H1 (cell line): ENCODE data around the gene TMEM51. TPM values are rescaled to one million over a fixed set of nuclear protein-coding genes. Genes with fewer than 3 reads are reported as not detected.

Source experiments
- CTCF ChIA-PET: fragments of 300-600 bp; sonication (Branson Sonifier 250); formaldehyde crosslinking; loops from one replicate; lab custom pipeline; 2021; ENCODE audit not compliant: partially characterized antibody; lab: Charles Lee
- POLR2A ChIA-PET: fragments of 300-600 bp; sonication (Branson Sonifier 250); formaldehyde crosslinking; loops from one replicate; lab custom pipeline; 2021; ENCODE audit warnings: inconsistent platforms; ENCODE audit not compliant: partially characterized antibody; lab: Charles Lee
- DNase-seq, 2 experiments: peaks; one replicate each; pipeline versions ENCODE4 v3.0.0 to v3.0.0-alpha.2; 2010 to 2022; ENCODE audit warnings: low spot score in 2 of 2, low read depth in 1 of 2, mixed read lengths in 1 of 2
- FAIRE-seq: peaks from 2 replicates; lab custom pipeline; 2011; peaks lifted over from hg19 to GRCh38; lab: Jason Lieb, UNC
- H2AFZ ChIP-seq: 2 replicates; pipeline ENCODE4 v1.8.1; 2012; ENCODE audit warnings: low read length, inconsistent platforms
- H2AK5ac ChIP-seq: 2 replicates; pipeline ENCODE4 v1.6.1; 2013; ENCODE audit warnings: low read depth, low read length
- H2BK120ac ChIP-seq: replicated peaks from 2 replicates; pipeline ENCODE3; 2013; ENCODE audit warnings: low read depth, low read length, inconsistent platforms
- H2BK12ac ChIP-seq: 2 replicates; pipeline ENCODE4 v1.6.1; 2013; ENCODE audit warnings: low read depth, low read length
- H2BK15ac ChIP-seq: 2 replicates; pipeline ENCODE4 v1.6.1; 2013; ENCODE audit warnings: low read length
- H2BK20ac ChIP-seq: 2 replicates; pipeline ENCODE4 v1.6.1; 2013; ENCODE audit warnings: low read length
- H2BK5ac ChIP-seq: 2 replicates; pipeline ENCODE4 v1.6.1; 2013; ENCODE audit warnings: low read depth, low read length
- H3K14ac ChIP-seq: 2 replicates; pipeline ENCODE4 v1.6.1; 2013; ENCODE audit warnings: inconsistent platforms; ENCODE audit not compliant: insufficient read length
- H3K18ac ChIP-seq: 2 replicates; pipeline ENCODE4 v1.6.1; 2013; ENCODE audit warnings: low read length; ENCODE audit errors: extremely low read depth
- H3K23ac ChIP-seq: 2 replicates; pipeline ENCODE4 v1.6.1; 2013; ENCODE audit warnings: inconsistent platforms; ENCODE audit not compliant: insufficient read length
- H3K23me2 ChIP-seq: 2 replicates; pipeline ENCODE4 v1.6.1; 2013; ENCODE audit warnings: low read depth, low read length
- H3K27ac ChIP-seq: 2 replicates; pipeline ENCODE4 v1.6.1; 2011; ENCODE audit warnings: low read depth, low read length, inconsistent platforms
- H3K27me3 ChIP-seq, 4 experiments: replicated peaks in 1 of 4; 1 replicate in 1 of 4; 2 replicates in 3 of 4; pipeline versions ENCODE4 v1.6.1 to v1.8.1; 2011 to 2013; ENCODE audit warnings: low read length in 3 of 4, mild to moderate bottlenecking in 3 of 4, inconsistent platforms in 2 of 4, mixed read lengths in 2 of 4, moderate library complexity in 1 of 4; ENCODE audit not compliant: control insufficient read depth in 3 of 4, insufficient read depth in 3 of 4; ENCODE audit errors: extremely low read depth in 1 of 4
- H3K36me3 ChIP-seq, 4 experiments: 2 replicates each; pipeline versions ENCODE4 v1.6.1 to v1.8.1; 2011 to 2013; ENCODE audit warnings: mild to moderate bottlenecking in 4 of 4, low read length in 3 of 4, moderate library complexity in 2 of 4, control low read depth in 1 of 4, inconsistent platforms in 1 of 4; ENCODE audit not compliant: insufficient read depth in 4 of 4, control insufficient read depth in 2 of 4
- H3K4ac ChIP-seq: replicated peaks from 2 replicates; pipeline ENCODE3; 2013; ENCODE audit warnings: low read length, low read depth, mixed read lengths, inconsistent platforms; ENCODE audit not compliant: insufficient read length
- H3K4me1 ChIP-seq, 4 experiments: replicated peaks in 1 of 4; 1 replicate in 1 of 4; 2 replicates in 3 of 4; pipeline versions ENCODE4 v1.6.1 to v1.8.1; 2011 to 2013; ENCODE audit warnings: low read length in 3 of 4, inconsistent platforms in 2 of 4, mixed read lengths in 1 of 4; ENCODE audit not compliant: insufficient read depth in 4 of 4, control insufficient read depth in 3 of 4
- H3K4me2 ChIP-seq, 2 experiments: 2 replicates each; pipeline versions ENCODE4 v1.6.1 to v1.8.1; 2011 to 2013; ENCODE audit warnings: low read depth in 2 of 2, low read length in 2 of 2, control low read depth in 1 of 2, inconsistent platforms in 1 of 2, mild to moderate bottlenecking in 1 of 2; ENCODE audit not compliant: insufficient read depth in 1 of 2
- H3K4me3 ChIP-seq, 4 experiments: fragments of 200-600, 300-600 bp in 1 of 4; sonication (generic), shearing (Covaris generic), sonication (Bioruptor Twin) in 1 of 4; 2 replicates each; pipeline versions ENCODE4 v1.5.1 to v1.8.1; 2011 to 2016; ENCODE audit warnings: low read length in 4 of 4, low read depth in 3 of 4, control low read depth in 2 of 4, inconsistent platforms in 2 of 4, mild to moderate bottlenecking in 2 of 4, mixed read lengths in 1 of 4, moderate library complexity in 1 of 4; ENCODE audit not compliant: insufficient read depth in 2 of 4; ENCODE audit errors: extremely low read depth in 1 of 4
- H3K56ac ChIP-seq: replicated peaks from 2 replicates; pipeline ENCODE3; 2013; ENCODE audit warnings: low read depth, mild to moderate bottlenecking, mixed read lengths, low read length, inconsistent platforms; ENCODE audit not compliant: insufficient read length
- H3K79me1 ChIP-seq: 2 replicates; pipeline ENCODE4 v1.6.1; 2013; ENCODE audit warnings: low read depth, low read length, control low read depth
- H3K79me2 ChIP-seq, 2 experiments: 2 replicates each; pipeline versions ENCODE4 v1.6.1 to v1.8.1; 2012 to 2013; ENCODE audit warnings: low read length in 2 of 2, mild to moderate bottlenecking in 2 of 2, inconsistent platforms in 1 of 2; ENCODE audit not compliant: insufficient read depth in 2 of 2, control insufficient read depth in 1 of 2
- H3K9ac ChIP-seq, 4 experiments: replicated peaks in 1 of 4; 1 replicate in 1 of 4; 2 replicates in 3 of 4; pipeline versions ENCODE4 v1.6.1 to v1.8.1; 2011 to 2013; ENCODE audit warnings: low read depth in 3 of 4, low read length in 3 of 4, control low read depth in 2 of 4, mild to moderate bottlenecking in 2 of 4, moderate library complexity in 2 of 4, inconsistent platforms in 1 of 4; ENCODE audit errors: extremely low read depth in 1 of 4
- H3K9me3 ChIP-seq, 2 experiments: 2 replicates each; pipeline versions ENCODE4 v1.6.1 to v1.8.1; 2012 to 2013; ENCODE audit warnings: mild to moderate bottlenecking in 2 of 2, moderate library complexity in 2 of 2, control low read depth in 1 of 2, inconsistent platforms in 1 of 2, low read depth in 1 of 2, low read length in 1 of 2, mixed read lengths in 1 of 2; ENCODE audit not compliant: insufficient read depth in 2 of 2
- H4K20me1 ChIP-seq, 2 experiments: replicated peaks in 1 of 2; 2 replicates each; pipeline versions ENCODE3 to v1.8.1; 2011 to 2013; ENCODE audit warnings: inconsistent platforms in 2 of 2, low read length in 2 of 2, mild to moderate bottlenecking in 1 of 2; ENCODE audit not compliant: insufficient read depth in 2 of 2, control insufficient read depth in 1 of 2
- H4K5ac ChIP-seq: 2 replicates; pipeline ENCODE4 v1.6.1; 2013; ENCODE audit warnings: low read length, low read depth, mixed read lengths, inconsistent platforms; ENCODE audit not compliant: insufficient read length
- H4K8ac ChIP-seq: 2 replicates; pipeline ENCODE4 v1.8.0; 2013; ENCODE audit warnings: mild to moderate bottlenecking, moderate library complexity, low read length, inconsistent platforms; ENCODE audit not compliant: insufficient read depth; ENCODE audit errors: extremely low read depth
- H4K91ac ChIP-seq: replicated peaks from 2 replicates; pipeline ENCODE3; 2013; ENCODE audit warnings: low read length, mixed read lengths, inconsistent platforms; ENCODE audit not compliant: insufficient read length
- KDM1A ChIP-seq: fragments of 200-600, 300-600 bp; sonication (generic); IDR thresholded peaks from 2 replicates; pipeline ENCODE4 v1.7.1; 2016; ENCODE audit warnings: mild to moderate bottlenecking, low read length, borderline replicate concordance
- RFX5 ChIP-seq: IDR thresholded peaks from 2 replicates; pipeline ENCODE4 v1.6.1; 2011; ENCODE audit warnings: low read depth, low read length, improper control_type of control experiment, borderline replicate concordance
- SIN3A ChIP-seq, 2 experiments: IDR thresholded peaks in 1 of 2; conservative IDR thresholded peaks in 1 of 2; 2 replicates each; pipeline ENCODE4 v1.6.1; 2011 to 2012; ENCODE audit warnings: low read length in 2 of 2, improper control_type of control experiment in 1 of 2, low read depth in 1 of 2, mild to moderate bottlenecking in 1 of 2
- TCF12 ChIP-seq: IDR thresholded peaks from 2 replicates; pipeline ENCODE4 v1.6.1; 2011; ENCODE audit warnings: low read depth, mild to moderate bottlenecking, low read length
- YY1 ChIP-seq: IDR thresholded peaks from 2 replicates; pipeline ENCODE4 v1.6.1; 2011; ENCODE audit warnings: low read depth, mild to moderate bottlenecking, low read length
- WGBS, 2 experiments: shearing (Covaris generic) in 1 of 2; methylation state at CpG; one replicate each; pipeline versions ENCODE4 v1.1.6 to v1.1.7; 2013 to 2015; ENCODE audit warnings: low lambda C conversion rate in 2 of 2, mixed read lengths in 2 of 2, inconsistent platforms in 1 of 2, low coverage in 1 of 2, missing lambda C conversion rate in 1 of 2; ENCODE audit not compliant: insufficient replicate concordance in 2 of 2, insufficient coverage in 1 of 2, insufficient read length in 1 of 2; ENCODE audit errors: extremely low coverage in 1 of 2, missing lambda C conversion rate in 1 of 2; 5-methylcytosine and 5-hydroxymethylcytosine counted together
- polyA plus RNA-seq, 7 experiments: library from polyadenylated mRNA; depleted of rRNA in 3 of 7; stranded (reverse) in 5 of 7; unstranded in 2 of 7; fragments of >200 nt in 5 of 7; fragments of 200-250 nt in 2 of 7; gene quantifications; 1 replicate in 5 of 7; 2 replicates in 1 of 7; 4 replicates in 1 of 7; pipeline versions ENCODE4 v1.2.1 to v1.2.3, GENCODE V29; 2011 to 2013; ENCODE audit warnings: missing spikeins in 2 of 7, mixed read lengths in 2 of 7
- total RNA-seq: library from RNA; stranded (reverse); fragmentation: NEBNext Ultra II Directional; extraction: Animal tissue kit (Norgen Biotek cat#: 25700); gene quantifications from 2 replicates; pipeline ENCODE4 v1.2.1, GENCODE V29; 2021

The TMEM51 gene
- total and polyA plus RNA-seq, 2 of the 8 experiments (the other 6 are each of a cell fraction or from before 2014, with no cell fraction given), result 9.9 to 10.7 TPM

GRCh38 chr1:15225461-15225860 lies 71.9 kb downstream of the TMEM51 start:
- Histone ChIP-seq H3K4me2 (no peak overlapping the region), H3K18ac (no peak overlapping the region), H3K9ac (no peak overlapping the region), H2AFZ (no peak overlapping the region), H3K9me3 (no peaks in the 10 kb centered on the region), H3K56ac (no peak overlapping the region), H3K4me3 (no peak overlapping the region), H4K20me1 (no peaks in the 10 kb centered on the region), H4K5ac (no peak overlapping the region), H2BK5ac (no peak overlapping the region), H2BK120ac (no peak overlapping the region), H3K4me1 (peaks cover 0 to 2% (median 0%) of the 10 kb centered on the region in 4 experiments; a peak in 1 of 7 replicates), H3K27ac (no peak overlapping the region), H2BK20ac (no peak overlapping the region), H3K79me1 (no peaks in the 10 kb centered on the region), H4K91ac (peak overlapping the region; percentile 15), H2BK12ac (no peak overlapping the region; the same call in 1 of the 2 replicates), H3K14ac (no peak overlapping the region), H3K36me3 (no peaks in the 10 kb centered on the region), H4K8ac (no peak overlapping the region), H3K79me2 (no peaks in the 10 kb centered on the region), H3K27me3 (no peaks in the 10 kb centered on the region), H3K23me2 (peaks cover 2% of the 10 kb centered on the region; the same call in 1 of the 2 replicates), H3K23ac (no peak overlapping the region), H2BK15ac (no peak overlapping the region), H3K4ac (no peak overlapping the region), H2AK5ac (no peak overlapping the region)
- CTCF ChIA-PET, result interaction anchor here (0.5 to 1.0 kb wide), 2 partner anchors 99 to 235 kb away, joined by 3 read pairs; no protein-coding TSS in a partner anchor
- POLR2A ChIA-PET, result interaction anchor here (0.5 to 1.0 kb wide), 2 partner anchors 12 to 135 kb away, joined by 3 read pairs; no protein-coding TSS in a partner anchor
- 97% methylated on average over 4 of the region's 4 CpGs; no CpG with 5 or more reads in 1 of the 2 experiments for WGBS, 2 experiments
- no peak for DNase-seq
- FAIRE-seq, result no peak
- TF ChIP-seq YY1, result no peak
- TF ChIP-seq SIN3A (conservative IDR thresholded peaks at IDR 0.05 in 1 of 2, IDR thresholded peaks at IDR 0.05 in 1 of 2; ENCODE audit: low read depth in 1 of 2, low read length in 2 of 2), result no peak
- TF ChIP-seq KDM1A, result no peak
- no peak for TF ChIP-seq TCF12
- TF ChIP-seq RFX5, result no peak
